AG09309 (cell line): ENCODE measurements around the gene ALG9.
A peak's percentile ranks its signal among the peaks of the same experiment; 100 is the strongest.
"Not testable (repeated sequence)": the region's sequence is repeated elsewhere in the genome, so short reads cannot be mapped to it uniquely, and the experiment has no call there.

Experiments used
- DNase-seq: peaks from one replicate; pipeline ENCODE4 v3.0.0-alpha.2; 2010; ENCODE audit warnings: low read depth
- H3K4me3 ChIP-seq: 2 replicates; pipeline ENCODE4 v1.5.1; 2011; ENCODE audit warnings: mild to moderate bottlenecking, low read depth, low read length, moderate library complexity; ENCODE audit not compliant: control insufficient read depth
- TF ChIP-seq, protein P1 (sequence below): IDR thresholded peaks from 2 replicates; pipeline ENCODE4 v1.5.1; 2011; ENCODE audit warnings: mild to moderate bottlenecking, low read depth, low read length, inconsistent platforms; ENCODE audit not compliant: insufficient read depth, control insufficient read depth; ENCODE audit errors: missing control alignments

The ALG9 gene

DNA sequence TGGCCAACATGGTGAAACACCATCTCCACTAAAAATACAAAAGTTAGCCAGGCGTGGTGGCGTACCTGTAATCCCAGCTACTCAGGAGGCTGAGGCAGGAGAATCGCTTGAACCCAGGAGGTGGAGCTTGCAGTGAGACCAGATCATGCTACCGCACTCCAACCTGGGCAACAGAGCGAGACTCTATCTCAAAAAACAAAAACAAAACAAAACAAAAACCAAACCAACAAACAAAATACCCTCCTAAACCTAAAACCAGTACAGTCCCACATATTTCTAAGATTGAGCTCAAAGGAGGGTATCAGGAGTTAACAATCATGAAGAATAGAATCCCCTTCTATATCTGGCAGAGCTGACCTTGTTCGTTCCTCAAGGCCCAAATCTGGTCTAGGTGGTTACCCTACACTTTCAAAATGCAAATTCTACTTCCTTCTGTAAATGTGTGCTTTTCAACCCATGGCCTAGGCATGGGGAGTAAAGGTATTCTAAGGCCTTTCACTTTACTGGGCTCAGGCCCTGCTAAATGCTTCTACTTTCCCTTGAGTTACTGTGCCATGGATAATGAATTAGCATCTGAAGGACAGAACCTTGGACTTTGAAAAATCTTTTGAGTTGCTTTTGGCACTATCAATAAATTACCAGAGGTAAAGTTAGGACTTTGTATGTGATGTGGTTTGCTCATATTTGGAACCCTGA lies 94.8 kb downstream of the ALG9 start:
- TF ChIP-seq, protein P1, sequence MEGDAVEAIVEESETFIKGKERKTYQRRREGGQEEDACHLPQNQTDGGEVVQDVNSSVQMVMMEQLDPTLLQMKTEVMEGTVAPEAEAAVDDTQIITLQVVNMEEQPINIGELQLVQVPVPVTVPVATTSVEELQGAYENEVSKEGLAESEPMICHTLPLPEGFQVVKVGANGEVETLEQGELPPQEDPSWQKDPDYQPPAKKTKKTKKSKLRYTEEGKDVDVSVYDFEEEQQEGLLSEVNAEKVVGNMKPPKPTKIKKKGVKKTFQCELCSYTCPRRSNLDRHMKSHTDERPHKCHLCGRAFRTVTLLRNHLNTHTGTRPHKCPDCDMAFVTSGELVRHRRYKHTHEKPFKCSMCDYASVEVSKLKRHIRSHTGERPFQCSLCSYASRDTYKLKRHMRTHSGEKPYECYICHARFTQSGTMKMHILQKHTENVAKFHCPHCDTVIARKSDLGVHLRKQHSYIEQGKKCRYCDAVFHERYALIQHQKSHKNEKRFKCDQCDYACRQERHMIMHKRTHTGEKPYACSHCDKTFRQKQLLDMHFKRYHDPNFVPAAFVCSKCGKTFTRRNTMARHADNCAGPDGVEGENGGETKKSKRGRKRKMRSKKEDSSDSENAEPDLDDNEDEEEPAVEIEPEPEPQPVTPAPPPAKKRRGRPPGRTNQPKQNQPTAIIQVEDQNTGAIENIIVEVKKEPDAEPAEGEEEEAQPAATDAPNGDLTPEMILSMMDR, result no peak
- DNase-seq, result no peak
- H3K4me3 ChIP-seq, result no peak overlapping the region

- DNase-seq, result no peak
- no peak overlapping the region for H3K4me3 ChIP-seq
- TF ChIP-seq, protein P1, result no peak
Observed at GRCh38 chr11:111774955-111775710, 96.2 kb downstream of the ALG9 start.

DNA sequence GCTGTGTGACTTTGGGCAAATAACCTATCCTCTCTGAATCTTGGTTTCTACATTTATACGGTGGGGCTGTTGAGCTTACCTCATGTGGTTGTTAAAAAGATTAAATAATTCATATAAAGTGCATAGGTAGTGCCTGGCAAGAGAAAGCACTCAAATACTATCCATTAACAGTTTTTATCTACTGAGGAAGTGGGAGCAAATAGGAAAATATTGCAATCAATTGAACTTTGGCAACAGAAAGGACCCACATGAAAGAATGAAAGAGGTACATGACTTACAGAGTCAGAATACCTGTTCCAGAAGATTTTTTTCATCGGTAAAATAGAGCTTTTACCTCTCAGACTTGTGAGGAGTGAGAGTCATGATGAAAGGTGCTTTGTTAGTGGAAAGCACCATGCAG lies 98.8 kb downstream of the ALG9 start:
- no peak for DNase-seq
- H3K4me3 ChIP-seq, result no peak overlapping the region
- TF ChIP-seq, protein P1, result no peak

- DNase-seq, H3K4me3 ChIP-seq: not testable (repeated sequence)
Observed at GRCh38 chr11:111771205-111771604, 100.2 kb downstream of the ALG9 start.

DNA sequence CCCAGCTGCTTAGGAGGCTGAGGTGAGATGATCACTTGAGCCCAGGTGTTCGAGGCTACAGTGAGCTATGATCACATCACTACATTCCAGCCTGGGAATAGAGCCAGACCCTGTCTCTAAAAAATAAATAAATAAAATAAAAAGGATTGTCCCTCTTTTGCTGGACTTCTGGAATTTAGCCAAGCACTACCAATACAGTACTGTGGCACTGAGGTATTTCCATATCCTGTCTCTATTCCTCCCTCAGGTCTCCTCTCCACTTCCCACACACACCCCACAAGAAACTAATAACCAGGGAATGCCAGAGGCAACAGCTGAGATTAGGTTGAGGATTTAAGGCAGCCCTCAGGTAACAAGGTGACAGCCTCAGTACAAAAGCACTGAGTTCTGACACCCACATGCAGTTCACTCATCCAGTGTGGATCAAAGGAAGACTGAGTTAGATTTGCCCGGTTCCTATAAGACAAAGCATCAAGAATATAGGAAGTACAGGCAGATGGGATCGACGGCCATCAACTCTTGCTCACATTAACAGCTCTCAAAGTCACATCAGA lies 100.7 kb downstream of the ALG9 start:
- DNase-seq, result no peak
- TF ChIP-seq, protein P1, result no peak

GRCh38 chr11:111766834-111767142 lies 104.6 kb downstream of the ALG9 start:
- H3K4me3 ChIP-seq, result peak overlapping the region; percentile 86
- TF ChIP-seq, protein P1, result no peak
- no peak for DNase-seq

More for the DNA sequence above, 100.7 kb downstream of the ALG9 start:
- H3K4me3 ChIP-seq, result no peak overlapping the region

- peak within 1 kb of the TSS; percentile 86 for H3K4me3 ChIP-seq
- DNase-seq, result no peak
- TF ChIP-seq, protein P1, result no peak
Observed at GRCh38 chr11:111765984-111766833, 105.2 kb downstream of the ALG9 start, which contains the start of gene PPP2R1B. TSS of gene PPP2R1B (minus strand) at chr11:111766389. CDS start at chr11:111766361, 28 bp downstream.
